ENCODE data around the gene TFPI. TPM values are rescaled to one million over a fixed set of nuclear protein-coding genes. Genes with fewer than 3 reads are reported as not detected.
A peak's percentile ranks its signal among the peaks of the same experiment; 100 is the strongest.

TFPI gene
- total and polyA plus RNA-seq, 2 of the 8 experiments (the other 6 are each of a cell fraction or from before 2014, with no cell fraction given): 2.0 to 7.1 TPM

DNA sequence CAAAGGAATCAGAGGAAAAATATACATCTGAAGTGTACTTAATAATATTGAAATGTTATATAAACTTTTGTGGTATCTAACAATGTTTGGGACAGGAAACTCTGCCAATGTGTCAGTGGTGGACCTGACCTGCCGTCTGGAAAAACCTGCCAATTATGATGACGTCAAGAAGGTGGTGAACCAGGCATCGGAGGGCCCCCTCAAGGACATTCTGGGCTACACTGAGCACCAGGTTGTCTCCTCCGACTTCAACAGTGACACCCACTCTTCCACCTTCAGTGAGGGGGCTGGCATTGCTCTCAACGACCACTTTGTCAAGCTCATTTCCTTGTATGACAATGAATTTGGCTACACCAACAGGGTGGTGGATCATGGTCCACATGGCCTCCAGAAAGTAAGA lies 138.8 kb downstream of the TFPI start:
- H3K27me3 ChIP-seq (replicated peaks in 1 of 4; ENCODE audit: control insufficient read depth in 3 of 4, extremely low read depth in 1 of 4, insufficient read depth in 3 of 4, low read length in 3 of 4): no peaks in the 10 kb centered on the region
- H3K79me2 ChIP-seq (ENCODE audit: control insufficient read depth in 1 of 2, insufficient read depth in 2 of 2, low read length in 2 of 2): no peaks in the 10 kb centered on the region
- H4K8ac ChIP-seq (ENCODE audit: extremely low read depth, insufficient read depth, low read length): no peak overlapping the region
- H3K9me3 ChIP-seq (ENCODE audit: insufficient read depth in 2 of 2, low read depth in 1 of 2, low read length in 1 of 2): no peaks in the 10 kb centered on the region
- H3K9ac ChIP-seq (replicated peaks in 1 of 4; ENCODE audit: extremely low read depth in 1 of 4, low read depth in 3 of 4, low read length in 3 of 4): no peak overlapping the region
- no peak overlapping the region for H3K18ac ChIP-seq (ENCODE audit: extremely low read depth, low read length)
- H3K27ac ChIP-seq (ENCODE audit: low read depth, low read length): no peak overlapping the region
- peak overlapping the region; percentile 9; the same call in 1 of the 2 replicates for H2BK5ac ChIP-seq (ENCODE audit: low read depth, low read length)
- no peak overlapping the region for H2AK5ac ChIP-seq (ENCODE audit: low read depth, low read length)
- no peak overlapping the region for H3K4me2 ChIP-seq (ENCODE audit: insufficient read depth in 1 of 2, low read depth in 2 of 2, low read length in 2 of 2)
- TF ChIP-seq TAF7 (optimal IDR thresholded peaks at IDR 0.05; ENCODE audit: borderline replicate concordance, low read depth, low read length): no peak
- no peak for TF ChIP-seq JUND (IDR thresholded peaks at IDR 0.05; ENCODE audit: low read length)
- TF ChIP-seq EGR1 (IDR thresholded peaks at IDR 0.05; ENCODE audit: borderline replicate concordance, low read depth, low read length): no peak
- TF ChIP-seq BRCA1 (IDR thresholded peaks at IDR 0.05; ENCODE audit: low read depth, low read length): no peak
- no peak for TF ChIP-seq FOSL1 (IDR thresholded peaks at IDR 0.05; ENCODE audit: insufficient read depth, low read depth, low read length)
- no peak for TF ChIP-seq TCF12 (IDR thresholded peaks at IDR 0.05; ENCODE audit: low read depth, low read length)
- TF ChIP-seq CEBPB (IDR thresholded peaks at IDR 0.05; ENCODE audit: low read depth, low read length): no peak
- H2BK20ac ChIP-seq (ENCODE audit: low read length): 0 out of 2 replicates have a peak overlapping the region, but pooled peaks have one; percentile 34
- H4K91ac ChIP-seq (replicated peaks; ENCODE audit: insufficient read length, low read length): no peak overlapping the region
- no peaks in the 10 kb centered on the region for H3K79me1 ChIP-seq (ENCODE audit: low read depth, low read length)
- no peak for DNase-seq (ENCODE audit: low read depth in 1 of 2, low spot score in 2 of 2)
- no peak overlapping the region for H2BK12ac ChIP-seq (ENCODE audit: low read depth, low read length)
- H3K23me2 ChIP-seq (ENCODE audit: low read depth, low read length): no peaks in the 10 kb centered on the region
- POLR2A ChIA-PET (ENCODE audit: partially characterized antibody): interaction anchor here (0.6 kb wide), 1 partner anchor 494 kb away, joined by 3 read pairs; no protein-coding TSS in a partner anchor
- no peak overlapping the region for H2AFZ ChIP-seq (ENCODE audit: low read length)
- H3K56ac ChIP-seq (replicated peaks; ENCODE audit: insufficient read length, low read depth, low read length): no peak overlapping the region
- no peak overlapping the region for H3K23ac ChIP-seq (ENCODE audit: insufficient read length)
- H4K5ac ChIP-seq (ENCODE audit: insufficient read length, low read depth, low read length): no peak overlapping the region
- H3K4me1 ChIP-seq (replicated peaks in 1 of 4; ENCODE audit: control insufficient read depth in 3 of 4, insufficient read depth in 4 of 4, low read length in 3 of 4): peaks cover 0 to 2% (median 0%) of the 10 kb centered on the region in 4 experiments; a peak in 2 of 7 replicates
- CTCF ChIA-PET (ENCODE audit: partially characterized antibody): no interaction called here
- no peak overlapping the region for H3K4me3 ChIP-seq (ENCODE audit: extremely low read depth in 1 of 4, insufficient read depth in 2 of 4, low read depth in 3 of 4, low read length in 4 of 4)
- 94% methylated on average over 5 of the region's 5 CpGs; no CpG with 5 or more reads in 1 of the 2 experiments for WGBS, 2 experiments (ENCODE audit: extremely low coverage in 1 of 2, insufficient coverage in 1 of 2, insufficient read length in 1 of 2, insufficient replicate concordance in 2 of 2, low coverage in 1 of 2, low lambda C conversion rate in 2 of 2, missing lambda C conversion rate in 1 of 2)
- FAIRE-seq: no peak
- no peak overlapping the region for H3K4ac ChIP-seq (replicated peaks; ENCODE audit: insufficient read length, low read depth, low read length)
- H3K36me3 ChIP-seq (ENCODE audit: control insufficient read depth in 2 of 4, insufficient read depth in 4 of 4, low read length in 3 of 4): no peaks in the 10 kb centered on the region
- H2BK15ac ChIP-seq (ENCODE audit: low read length): no peak overlapping the region
- no peak overlapping the region for H2BK120ac ChIP-seq (replicated peaks; ENCODE audit: low read depth, low read length)
- no peak overlapping the region for H3K14ac ChIP-seq (ENCODE audit: insufficient read length)
- H4K20me1 ChIP-seq (replicated peaks in 1 of 2; ENCODE audit: control insufficient read depth in 1 of 2, insufficient read depth in 2 of 2, low read length in 2 of 2): no peaks in the 10 kb centered on the region
